ENCODE measurements around the gene DLGAP1. TPM values are rescaled to one million over a fixed set of nuclear protein-coding genes. Genes with fewer than 3 reads are reported as not detected.

Gene DLGAP1
- total and polyA plus RNA-seq, 2 of the 8 experiments (the other 6 are each of a cell fraction or from before 2014, with no cell fraction given): 11.8 to 16.9 TPM

DNA sequence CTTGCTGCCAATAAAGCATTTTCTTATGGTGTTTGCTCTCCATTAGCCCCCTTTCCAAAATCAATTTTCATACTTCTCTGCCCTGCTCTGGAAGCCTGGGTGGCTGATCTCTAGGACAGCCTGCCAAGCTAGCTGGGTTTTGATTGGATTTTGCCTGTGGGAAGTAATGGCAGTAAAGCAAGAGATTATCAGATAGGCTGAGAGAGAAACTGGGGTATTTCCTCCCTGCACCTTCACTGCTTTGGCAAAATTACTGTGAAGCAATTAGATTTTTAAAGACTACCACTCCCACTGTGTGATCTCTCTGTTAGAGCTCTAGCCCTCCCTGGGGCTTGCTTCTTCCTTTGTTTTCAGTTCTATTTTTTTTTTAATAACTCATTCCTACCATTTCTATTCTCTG is 223.8 kb downstream of the DLGAP1 start:
- no peak overlapping the region for H2BK12ac ChIP-seq (ENCODE audit: low read depth, low read length)
- no peak for FAIRE-seq
- peaks cover 0 to 2% of the 10 kb centered on the region in 2 experiments for H4K20me1 ChIP-seq (replicated peaks in 1 of 2; ENCODE audit: control insufficient read depth in 1 of 2, insufficient read depth in 2 of 2, low read length in 2 of 2)
- H3K56ac ChIP-seq (replicated peaks; ENCODE audit: insufficient read length, low read depth, low read length): no peak overlapping the region
- no peak overlapping the region for H3K4me2 ChIP-seq (ENCODE audit: insufficient read depth in 1 of 2, low read depth in 2 of 2, low read length in 2 of 2)
- H2AFZ ChIP-seq (ENCODE audit: low read length): no peak overlapping the region
- H4K5ac ChIP-seq (ENCODE audit: insufficient read length, low read depth, low read length): no peak overlapping the region
- no peak overlapping the region for H2BK120ac ChIP-seq (replicated peaks; ENCODE audit: low read depth, low read length)
- H2BK15ac ChIP-seq (ENCODE audit: low read length): no peak overlapping the region
- H3K27me3 ChIP-seq (replicated peaks in 1 of 4; ENCODE audit: control insufficient read depth in 3 of 4, extremely low read depth in 1 of 4, insufficient read depth in 3 of 4, low read length in 3 of 4): peaks cover 0 to 2% (median 0%) of the 10 kb centered on the region in 4 experiments; a peak in 3 of 7 replicates
- no peak overlapping the region for H4K91ac ChIP-seq (replicated peaks; ENCODE audit: insufficient read length, low read length)
- peaks cover 0 to 3% of the 10 kb centered on the region in 2 experiments; a peak in 1 of 4 replicates for H3K9me3 ChIP-seq (ENCODE audit: insufficient read depth in 2 of 2, low read depth in 1 of 2, low read length in 1 of 2)
- no peaks in the 10 kb centered on the region for H3K23me2 ChIP-seq (ENCODE audit: low read depth, low read length)
- H3K79me1 ChIP-seq (ENCODE audit: low read depth, low read length): no peaks in the 10 kb centered on the region
- no peak overlapping the region for H3K18ac ChIP-seq (ENCODE audit: extremely low read depth, low read length)
- no peak overlapping the region for H3K4ac ChIP-seq (replicated peaks; ENCODE audit: insufficient read length, low read depth, low read length)
- ChIA-PET POLR2A (ENCODE audit: partially characterized antibody) (interaction anchor here (1.5 kb wide), 1 partner anchor 114 kb away, joined by 3 read pairs; no protein-coding TSS in a partner anchor), CTCF (ENCODE audit: partially characterized antibody) (interaction anchor here (1.5 to 1.6 kb wide), 2 partner anchors 20 to 125 kb away, joined by 3 to 6 read pairs; no protein-coding TSS in a partner anchor)
- no peak overlapping the region for H4K8ac ChIP-seq (ENCODE audit: extremely low read depth, insufficient read depth, low read length)
- H3K14ac ChIP-seq (ENCODE audit: insufficient read length): no peak overlapping the region
- H3K27ac ChIP-seq (ENCODE audit: low read depth, low read length): no peak overlapping the region
- H2BK20ac ChIP-seq (ENCODE audit: low read length): no peak overlapping the region
- H3K36me3 ChIP-seq (ENCODE audit: control insufficient read depth in 2 of 4, insufficient read depth in 4 of 4, low read length in 3 of 4): no peaks in the 10 kb centered on the region
- no peak overlapping the region for H2BK5ac ChIP-seq (ENCODE audit: low read depth, low read length)
- no peak overlapping the region for H3K23ac ChIP-seq (ENCODE audit: insufficient read length)
- no peak overlapping the region for H3K9ac ChIP-seq (replicated peaks in 1 of 4; ENCODE audit: extremely low read depth in 1 of 4, low read depth in 3 of 4, low read length in 3 of 4)
- H3K4me3 ChIP-seq (ENCODE audit: extremely low read depth in 1 of 4, insufficient read depth in 2 of 4, low read depth in 3 of 4, low read length in 4 of 4): no peak overlapping the region
- DNase-seq (ENCODE audit: low read depth in 1 of 2, low spot score in 2 of 2): no peak
- peaks cover 0 to 30% of the 10 kb centered on the region in 2 experiments; a peak in 2 of 4 replicates for H3K79me2 ChIP-seq (ENCODE audit: control insufficient read depth in 1 of 2, insufficient read depth in 2 of 2, low read length in 2 of 2)
- peaks cover 3 to 14% (median 8%) of the 10 kb centered on the region in 4 experiments; a peak in 5 of 7 replicates for H3K4me1 ChIP-seq (replicated peaks in 1 of 4; ENCODE audit: control insufficient read depth in 3 of 4, insufficient read depth in 4 of 4, low read length in 3 of 4)
- no peak overlapping the region for H2AK5ac ChIP-seq (ENCODE audit: low read depth, low read length)
- TF ChIP-seq, protein P1, sequence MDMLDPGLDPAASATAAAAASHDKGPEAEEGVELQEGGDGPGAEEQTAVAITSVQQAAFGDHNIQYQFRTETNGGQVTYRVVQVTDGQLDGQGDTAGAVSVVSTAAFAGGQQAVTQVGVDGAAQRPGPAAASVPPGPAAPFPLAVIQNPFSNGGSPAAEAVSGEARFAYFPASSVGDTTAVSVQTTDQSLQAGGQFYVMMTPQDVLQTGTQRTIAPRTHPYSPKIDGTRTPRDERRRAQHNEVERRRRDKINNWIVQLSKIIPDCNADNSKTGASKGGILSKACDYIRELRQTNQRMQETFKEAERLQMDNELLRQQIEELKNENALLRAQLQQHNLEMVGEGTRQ (IDR thresholded peaks at IDR 0.05; ENCODE audit: low read length): no peak
- no peak for TF ChIP-seq FOSL1 (IDR thresholded peaks at IDR 0.05; ENCODE audit: insufficient read depth, low read depth, low read length)
- no peak for TF ChIP-seq HDAC2 (IDR thresholded peaks at IDR 0.05; ENCODE audit: borderline replicate concordance in 1 of 2, low read depth in 2 of 2, low read length in 2 of 2)
- TF ChIP-seq CTBP2 (IDR thresholded peaks at IDR 0.05; ENCODE audit: borderline replicate concordance, insufficient read depth, insufficient read length, low read length): no peak
- no peak for TF ChIP-seq EZH2 (IDR thresholded peaks at IDR 0.05; ENCODE audit: low read depth, low read length, severe bottlenecking)
- TF ChIP-seq TAF1 (IDR thresholded peaks at IDR 0.05; ENCODE audit: low read depth, low read length): no peak
- no peak for TF ChIP-seq KDM4A (IDR thresholded peaks at IDR 0.05; ENCODE audit: low read depth, low read length, severe bottlenecking)
- no peak for TF ChIP-seq RBBP5 (IDR thresholded peaks at IDR 0.05; ENCODE audit: borderline replicate concordance, low read depth, low read length)
